Endothelial cell of umbilical vein (primary cell): ENCODE data around the gene ADD1. TPM values are rescaled to one million over a fixed set of nuclear protein-coding genes. Genes with fewer than 3 reads are reported as not detected.

Experiments
- BruUV-seq: library from RNA; stranded (reverse); fragments of 400-500 nt; replicated peaks from 2 replicates; lab custom pipeline; 2021; lab: Mats Ljungman, UMichigan
- CTCF ChIA-PET: fragments of 300-600, 350-600 bp; sonication (Branson Sonifier 250); formaldehyde crosslinking; loops from one replicate; lab custom pipeline; 2021; ENCODE audit warnings: antibody characterized with exemption, inconsistent platforms; lab: Charles Lee
- POLR2A ChIA-PET: fragments of 300-600, 350-600 bp; sonication (Branson Sonifier 250); formaldehyde crosslinking; loops from one replicate; lab custom pipeline; 2021; ENCODE audit warnings: antibody characterized with exemption, inconsistent platforms; lab: Charles Lee
- DNase-seq: peaks from one replicate; pipeline ENCODE4 v3.0.0-alpha.2; 2011; ENCODE audit warnings: low read depth, low spot score
- FAIRE-seq: peaks from 2 replicates; lab custom pipeline; 2011; peaks lifted over from hg19 to GRCh38; lab: Jason Lieb, UNC
- H2AFZ ChIP-seq: 2 replicates; pipeline ENCODE4 v1.6.0; 2012; ENCODE audit warnings: low read depth, low read length, control low read depth, inconsistent platforms
- H3K27ac ChIP-seq: 2 replicates; pipeline ENCODE4 v1.5.1; 2011; ENCODE audit warnings: low read depth, mild to moderate bottlenecking, control low read depth, low read length, moderate library complexity; ENCODE audit not compliant: insufficient read depth
- H3K27me3 ChIP-seq, 2 experiments: 2 replicates each; pipeline versions ENCODE4 v1.6.0 to v1.6.1; 2011; ENCODE audit warnings: low read length in 2 of 2, mixed read lengths in 1 of 2; ENCODE audit not compliant: control insufficient read depth in 2 of 2, insufficient read depth in 2 of 2
- H3K36me3 ChIP-seq, 2 experiments: 2 replicates in 1 of 2; 3 replicates in 1 of 2; pipeline ENCODE4 v1.5.1; 2011; ENCODE audit warnings: low read length in 2 of 2, mild to moderate bottlenecking in 1 of 2, moderate library complexity in 1 of 2; ENCODE audit not compliant: control insufficient read depth in 2 of 2, insufficient read depth in 2 of 2; ENCODE audit errors: extremely low read depth in 1 of 2
- H3K4me1 ChIP-seq: 3 replicates; pipeline ENCODE4 v1.5.1; 2011; ENCODE audit warnings: mild to moderate bottlenecking, low read length; ENCODE audit not compliant: control insufficient read depth, insufficient read depth; ENCODE audit errors: extremely low read depth
- H3K4me2 ChIP-seq: 2 replicates; pipeline ENCODE4 v1.6.1; 2011; ENCODE audit warnings: low read length, control low read depth, mixed read lengths; ENCODE audit not compliant: insufficient read depth
- H3K4me3 ChIP-seq, 3 experiments: fragments of 200-600 bp in 1 of 3; sonication (generic), shearing (Covaris generic) in 1 of 3; replicated peaks in 1 of 3; 2 replicates each; pipeline ENCODE4 v1.5.1; 2011 to 2016; ENCODE audit warnings: control low read depth in 3 of 3, low read length in 3 of 3, mild to moderate bottlenecking in 2 of 3, inconsistent platforms in 1 of 3, low read depth in 1 of 3, moderate library complexity in 1 of 3; ENCODE audit not compliant: insufficient read depth in 1 of 3
- H3K79me2 ChIP-seq: 2 replicates; pipeline ENCODE4 v1.6.0; 2012; ENCODE audit warnings: low read length, inconsistent platforms; ENCODE audit not compliant: control insufficient read depth, insufficient read depth
- H3K9ac ChIP-seq: replicated peaks from 2 replicates; pipeline ENCODE3; 2011; ENCODE audit warnings: low read length, control low read depth; ENCODE audit not compliant: insufficient read depth; ENCODE audit errors: extremely low read depth
- H3K9me1 ChIP-seq: replicated peaks from 3 replicates; pipeline ENCODE4 v1.6.0; 2011; ENCODE audit warnings: mild to moderate bottlenecking, low read length; ENCODE audit not compliant: control insufficient read depth, insufficient read depth; ENCODE audit errors: extremely low read depth
- H3K9me3 ChIP-seq: replicated peaks from 2 replicates; pipeline ENCODE4 v1.5.1; 2012; ENCODE audit warnings: low read length, inconsistent platforms; ENCODE audit not compliant: control insufficient read depth, insufficient read depth
- H4K20me1 ChIP-seq: replicated peaks from 2 replicates; pipeline ENCODE3; 2011; ENCODE audit warnings: mild to moderate bottlenecking, low read length; ENCODE audit not compliant: control insufficient read depth, insufficient read depth; ENCODE audit errors: extremely low read depth
- CTCF ChIP-seq, 2 donors: IDR thresholded peaks; 1 replicate in 1 of 2; 2 replicates in 1 of 2; pipeline ENCODE4 v1.5.1; 2011; ENCODE audit warnings: low read length in 2 of 2, mild to moderate bottlenecking in 2 of 2, moderate library complexity in 2 of 2, control low read depth in 1 of 2, inconsistent platforms in 1 of 2, low read depth in 1 of 2; ENCODE audit not compliant: insufficient read depth in 1 of 2; ENCODE audit errors: extremely low read depth in 1 of 2
- EZH2 ChIP-seq: IDR thresholded peaks from 2 replicates; pipeline ENCODE4 v1.6.1; 2012; ENCODE audit warnings: borderline replicate concordance, low read depth, mild to moderate bottlenecking, moderate library complexity, low read length, inconsistent platforms; ENCODE audit not compliant: severe bottlenecking
- FOS ChIP-seq: IDR thresholded peaks from 2 replicates; pipeline ENCODE4 v1.6.1; 2011; ENCODE audit warnings: mild to moderate bottlenecking, low read length, moderate library complexity, borderline replicate concordance; ENCODE audit not compliant: insufficient read depth
- GATA2 ChIP-seq: IDR thresholded peaks from 2 replicates; pipeline ENCODE4 v1.7.0; 2011; ENCODE audit warnings: low read depth, mild to moderate bottlenecking, moderate library complexity, mixed read lengths, low read length; ENCODE audit not compliant: insufficient read length, insufficient read depth
- JUN ChIP-seq: IDR thresholded peaks from 2 replicates; pipeline ENCODE4 v1.6.1; 2011; ENCODE audit warnings: borderline replicate concordance, low read depth; ENCODE audit not compliant: insufficient read length, insufficient read depth
- MAX ChIP-seq: IDR thresholded peaks from 2 replicates; pipeline ENCODE4 v1.6.1; 2011; ENCODE audit not compliant: insufficient read depth, insufficient read length
- MYC ChIP-seq: IDR thresholded peaks from one replicate; pipeline ENCODE4 v1.6.1; 2011; ENCODE audit warnings: mild to moderate bottlenecking, low read depth, low read length
- POLR2A ChIP-seq: IDR thresholded peaks from 2 replicates; pipeline ENCODE4 v1.6.1; 2012; ENCODE audit warnings: low read depth, mild to moderate bottlenecking, control low read depth, low read length
- POLR2AphosphoS5 ChIP-seq: IDR thresholded peaks from 2 replicates; pipeline ENCODE4 v1.6.1; 2012; ENCODE audit warnings: low read depth, mild to moderate bottlenecking, control low read depth, low read length, moderate library complexity; ENCODE audit not compliant: insufficient read depth
- dilution Hi-C: fragments of 300-500 bp; cut with MboI; formaldehyde crosslinking; loops from one replicate; pipeline ENCODE4 v1.15.0; 2019; ENCODE audit warnings: low sequenced_read_pairs; ENCODE audit not compliant: extremely low pct_ligation_motif_present
- intact Hi-C: fragments of 100-400 bp; cut with micrococcal nuclease; formaldehyde crosslinking; loops from one replicate; pipeline ENCODE4 v1.10.0; 2022
- polyA plus RNA-seq, 4 experiments: library from polyadenylated mRNA; depleted of rRNA in 3 of 4; stranded (reverse) in 3 of 4; unstranded in 1 of 4; fragments of >200 nt; gene quantifications; 2 replicates each; pipeline versions ENCODE4 v1.2.1 to v1.2.3, GENCODE V29; 2011 to 2012; ENCODE audit warnings: missing spikeins in 1 of 4
- total RNA-seq: library from RNA; stranded (reverse); gene quantifications from 2 replicates; pipeline ENCODE4 v1.2.3, GENCODE V29; 2021

Gene ADD1
- total and polyA plus RNA-seq, 2 donors (not counting 3 experiments of a cell fraction or from before 2014, with no cell fraction given): 219 to 305 TPM

GRCh38 chr4:2873329-2873728 is 29.7 kb downstream of the ADD1 start:
- H3K9me1 ChIP-seq: no peaks in the 10 kb centered on the region
- H3K4me3 ChIP-seq: no peak overlapping the region
- H2AFZ ChIP-seq: no peak overlapping the region
- H3K27ac ChIP-seq: no peak overlapping the region
- H3K4me2 ChIP-seq: no peak overlapping the region
- H3K79me2 ChIP-seq: peaks cover 82% of the 10 kb centered on the region
- no peak for TF ChIP-seq CTCF (IDR thresholded peaks at IDR 0.05; ENCODE audit: extremely low read depth in 1 of 2, insufficient read depth in 1 of 2, low read depth in 1 of 2, low read length in 2 of 2)
- TF ChIP-seq EZH2: no peak
- no peak for TF ChIP-seq POLR2A
- no peak for TF ChIP-seq MAX
- TF ChIP-seq GATA2: no peak
- no peak for TF ChIP-seq FOS
- no peak for TF ChIP-seq MYC
- no peak for TF ChIP-seq POLR2AphosphoS5
- TF ChIP-seq JUN: no peak
- DNase-seq: no peak
- BruUV-seq: no TSS peak
- H4K20me1 ChIP-seq: peaks cover 7% of the 10 kb centered on the region
- FAIRE-seq: no peak
- no peaks in the 10 kb centered on the region for H3K9me3 ChIP-seq
- POLR2A ChIA-PET: no interaction called here
- H3K9ac ChIP-seq: no peak overlapping the region
- intact Hi-C loops (no loop called here), dilution Hi-C loops (no loop called here)
- H3K27me3 ChIP-seq: no peaks in the 10 kb centered on the region
- CTCF ChIA-PET: interaction anchor here (0.8 to 1.6 kb wide), 3 partner anchors 11 to 17 kb away, joined by 3 to 4 read pairs (median 3); no protein-coding TSS in a partner anchor
- no peaks in the 10 kb centered on the region for H3K36me3 ChIP-seq
- H3K4me1 ChIP-seq: peaks cover 10% of the 10 kb centered on the region
